Measurements from ENCODE around the gene CDH12.
"Not testable (repeated sequence)": the region's sequence is repeated elsewhere in the genome, so short reads cannot be mapped to it uniquely, and the experiment has no call there.

Gene CDH12

DNA sequence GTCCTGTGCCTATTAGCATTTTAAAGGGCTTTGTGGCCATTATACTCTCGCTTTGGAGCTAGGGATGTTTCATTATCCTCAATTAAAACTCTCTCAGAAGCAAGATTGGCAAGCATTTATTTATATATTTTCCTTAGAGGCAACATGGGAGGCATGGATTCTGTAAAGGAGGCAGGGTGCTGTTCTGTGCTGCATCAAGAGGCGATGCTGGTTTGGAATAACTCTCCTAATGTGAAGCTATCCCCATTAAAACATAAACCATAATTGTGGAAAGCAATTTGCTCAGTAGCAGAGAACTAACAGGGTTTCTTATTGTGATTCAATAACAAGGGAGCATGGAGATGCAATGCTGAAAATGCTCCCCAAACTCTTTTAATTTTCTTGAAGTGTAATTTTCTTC lies 664.5 kb downstream of the CDH12 start:
- not testable (repeated sequence) for H3K36me3 ChIP-seq (ENCODE audit: insufficient read depth, low read length); H3K4me1 ChIP-seq (ENCODE audit: control insufficient read depth, insufficient read depth, low read length, unreplicated experiment); H3K27ac ChIP-seq (ENCODE audit: low read depth, low read length); H3K79me2 ChIP-seq (ENCODE audit: control insufficient read depth, insufficient read depth, low read length, unreplicated experiment); H3K4me3 ChIP-seq (ENCODE audit: low read depth, low read length); H2AFZ ChIP-seq (ENCODE audit: low read length, unreplicated experiment); H3K27me3 ChIP-seq (ENCODE audit: insufficient read depth, low read length)

DNA sequence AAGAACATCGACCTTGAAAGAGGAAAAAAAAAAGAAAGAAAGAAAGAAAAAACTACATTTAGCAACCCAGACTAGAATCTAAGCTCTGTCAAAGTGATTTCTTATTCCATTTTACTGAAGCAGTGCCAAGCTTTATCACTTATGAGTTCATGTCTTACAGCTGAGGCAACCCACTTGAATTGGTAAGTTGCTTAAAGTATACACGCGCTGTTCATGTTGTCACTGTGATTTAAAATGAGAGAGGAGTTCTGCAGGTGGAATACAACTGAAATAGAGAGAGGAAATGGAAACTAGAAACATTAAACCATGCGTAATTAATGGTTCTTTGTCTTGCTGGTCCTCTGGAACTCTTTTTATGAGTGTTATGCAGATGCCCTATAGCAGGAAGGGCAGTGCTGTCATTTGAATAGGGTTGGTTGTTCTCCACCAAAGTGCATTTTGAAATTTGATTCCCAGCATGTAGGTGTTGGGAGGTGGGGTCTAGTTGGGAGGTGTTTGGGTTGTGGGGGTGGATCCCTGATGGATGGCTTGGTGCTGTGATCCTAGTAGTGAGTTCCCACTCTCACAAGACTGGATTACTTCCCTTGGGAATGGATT lies 665.4 kb downstream of the CDH12 start:
- not testable (repeated sequence) for H3K27ac ChIP-seq (ENCODE audit: low read depth, low read length); H2AFZ ChIP-seq (ENCODE audit: low read length, unreplicated experiment); H3K4me1 ChIP-seq (ENCODE audit: control insufficient read depth, insufficient read depth, low read length, unreplicated experiment); H3K79me2 ChIP-seq (ENCODE audit: control insufficient read depth, insufficient read depth, low read length, unreplicated experiment); H3K27me3 ChIP-seq (ENCODE audit: insufficient read depth, low read length); H3K4me3 ChIP-seq (ENCODE audit: low read depth, low read length); H3K36me3 ChIP-seq (ENCODE audit: insufficient read depth, low read length)

DNA sequence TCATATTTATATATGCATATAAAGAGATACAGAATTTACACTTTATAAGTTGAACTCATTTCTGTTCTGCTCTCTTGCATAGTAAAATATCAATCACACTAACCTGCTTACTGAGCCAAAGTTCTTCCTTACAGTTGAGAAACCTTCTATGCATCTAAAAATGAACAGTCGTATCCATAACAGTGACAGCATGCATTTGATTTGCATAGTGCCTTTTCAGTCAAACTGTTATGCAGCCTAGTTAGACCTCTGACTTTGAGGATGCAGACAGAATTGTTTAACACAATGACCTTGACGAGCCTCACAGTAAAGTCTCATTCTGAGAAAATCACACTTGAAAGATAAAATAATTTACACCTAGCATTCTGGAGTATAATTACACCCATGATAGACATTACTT lies 683.9 kb downstream of the CDH12 start:
- H3K79me2 ChIP-seq (ENCODE audit: control insufficient read depth, insufficient read depth, low read length, unreplicated experiment); H3K36me3 ChIP-seq (ENCODE audit: insufficient read depth, low read length); H3K4me3 ChIP-seq (ENCODE audit: low read depth, low read length); H3K4me1 ChIP-seq (ENCODE audit: control insufficient read depth, insufficient read depth, low read length, unreplicated experiment); H3K27me3 ChIP-seq (ENCODE audit: insufficient read depth, low read length); H3K27ac ChIP-seq (ENCODE audit: low read depth, low read length); H2AFZ ChIP-seq (ENCODE audit: low read length, unreplicated experiment): not testable (repeated sequence)

DNA sequence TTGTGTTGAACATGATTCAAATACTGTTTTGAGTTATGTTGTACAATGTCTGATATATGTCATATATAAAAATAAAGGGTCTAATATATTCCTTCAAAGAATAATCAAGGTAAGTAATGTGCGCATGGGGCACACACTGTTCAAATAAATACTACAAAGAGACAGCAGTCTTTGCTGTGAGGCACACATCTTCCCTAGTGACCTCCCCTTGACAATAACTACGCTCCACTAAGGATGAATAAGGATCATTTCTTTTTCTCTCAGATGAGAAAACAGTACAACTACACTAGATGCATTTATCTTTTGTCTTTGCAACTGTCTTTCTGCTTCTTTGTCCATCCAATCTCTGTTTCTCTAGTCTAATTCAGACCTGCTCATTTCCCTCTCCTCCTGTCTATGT lies 684.4 kb downstream of the CDH12 start:
- H2AFZ ChIP-seq (ENCODE audit: low read length, unreplicated experiment); H3K36me3 ChIP-seq (ENCODE audit: insufficient read depth, low read length); H3K4me3 ChIP-seq (ENCODE audit: low read depth, low read length); H3K4me1 ChIP-seq (ENCODE audit: control insufficient read depth, insufficient read depth, low read length, unreplicated experiment); H3K79me2 ChIP-seq (ENCODE audit: control insufficient read depth, insufficient read depth, low read length, unreplicated experiment); H3K27me3 ChIP-seq (ENCODE audit: insufficient read depth, low read length); H3K27ac ChIP-seq (ENCODE audit: low read depth, low read length): not testable (repeated sequence)

DNA sequence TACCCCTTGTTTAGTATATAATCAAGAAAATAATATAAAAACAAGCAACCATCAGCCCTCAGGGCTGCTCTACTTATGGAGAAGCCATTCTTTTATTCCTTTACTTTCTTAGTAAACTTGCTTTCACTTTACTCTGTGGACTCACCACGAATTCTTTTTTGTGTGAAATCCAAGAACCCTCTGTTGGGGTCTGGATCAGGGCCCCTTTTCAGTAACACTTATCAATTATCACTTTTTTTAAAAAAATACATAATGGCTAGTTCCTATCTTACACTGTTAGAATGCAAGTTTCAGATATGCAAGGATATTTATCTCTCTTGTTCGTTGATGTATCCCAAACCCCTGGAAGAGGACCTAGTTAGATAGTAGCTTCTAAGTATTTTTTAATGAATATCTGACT lies 687.2 kb downstream of the CDH12 start:
- H3K36me3 ChIP-seq (ENCODE audit: insufficient read depth, low read length); H3K4me3 ChIP-seq (ENCODE audit: low read depth, low read length); H3K27me3 ChIP-seq (ENCODE audit: insufficient read depth, low read length); H3K79me2 ChIP-seq (ENCODE audit: control insufficient read depth, insufficient read depth, low read length, unreplicated experiment); H3K27ac ChIP-seq (ENCODE audit: low read depth, low read length); H2AFZ ChIP-seq (ENCODE audit: low read length, unreplicated experiment); H3K4me1 ChIP-seq (ENCODE audit: control insufficient read depth, insufficient read depth, low read length, unreplicated experiment): not testable (repeated sequence)

DNA sequence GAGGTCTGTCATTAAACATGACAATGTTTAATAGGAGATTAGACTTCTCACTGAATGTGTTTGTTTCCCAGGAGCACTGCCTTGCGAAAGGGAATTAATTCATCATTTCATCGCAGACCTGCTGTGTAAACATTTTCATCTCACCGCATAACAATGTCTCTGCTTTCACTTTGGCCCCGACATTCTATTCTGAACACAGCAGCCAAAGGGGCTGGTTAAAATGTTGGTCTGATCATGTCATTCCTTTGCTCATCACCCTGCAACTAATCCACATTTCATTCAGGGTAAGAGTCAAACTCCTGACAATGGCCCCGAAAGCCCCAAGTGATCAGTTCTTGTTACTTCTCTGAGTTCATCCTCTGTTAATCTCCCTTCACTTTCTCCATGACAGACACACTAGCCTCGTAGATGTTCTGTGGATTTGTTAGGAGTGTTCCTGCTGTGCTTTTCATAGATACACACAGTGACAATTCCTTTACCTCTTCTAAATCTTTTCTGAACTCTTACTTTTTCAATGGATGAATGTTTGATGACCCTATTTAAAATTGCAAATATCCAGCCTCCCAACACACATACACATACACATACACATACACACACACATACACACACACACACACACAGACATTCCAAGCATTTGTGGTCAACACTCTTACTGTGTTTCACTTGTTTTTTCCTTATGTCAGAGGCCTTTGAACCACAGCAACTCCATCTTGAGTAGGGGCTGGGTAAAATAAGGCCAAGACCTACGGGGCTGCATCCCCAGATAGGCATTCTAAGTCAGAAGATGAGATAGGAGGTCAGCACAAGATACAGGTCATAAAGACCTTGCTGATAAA lies 688.0 kb downstream of the CDH12 start:
- H3K4me3 ChIP-seq (ENCODE audit: low read depth, low read length); H3K4me1 ChIP-seq (ENCODE audit: control insufficient read depth, insufficient read depth, low read length, unreplicated experiment); H3K79me2 ChIP-seq (ENCODE audit: control insufficient read depth, insufficient read depth, low read length, unreplicated experiment); H2AFZ ChIP-seq (ENCODE audit: low read length, unreplicated experiment); H3K36me3 ChIP-seq (ENCODE audit: insufficient read depth, low read length); H3K27ac ChIP-seq (ENCODE audit: low read depth, low read length); H3K27me3 ChIP-seq (ENCODE audit: insufficient read depth, low read length): not testable (repeated sequence)

DNA sequence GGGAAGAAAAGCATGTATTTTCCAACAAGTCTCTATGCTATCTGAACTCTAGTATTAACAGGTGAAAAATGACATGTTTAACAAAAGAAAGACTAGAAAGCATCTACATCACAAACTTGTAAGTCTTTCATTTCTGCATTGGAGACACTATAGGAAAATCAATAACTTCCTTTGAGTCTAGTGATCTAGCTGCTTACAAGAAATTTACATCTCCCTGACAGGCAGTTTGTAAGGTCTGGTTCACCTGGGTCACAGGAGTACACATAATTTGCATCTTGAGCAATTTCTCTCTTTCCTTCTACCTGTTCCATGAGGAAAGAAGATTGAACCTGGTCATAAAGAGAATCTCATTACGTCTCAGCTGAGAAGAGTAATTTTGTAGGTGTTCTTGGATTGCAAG lies 696.2 kb downstream of the CDH12 start:
- not testable (repeated sequence) for H3K27ac ChIP-seq (ENCODE audit: low read depth, low read length); H3K79me2 ChIP-seq (ENCODE audit: control insufficient read depth, insufficient read depth, low read length, unreplicated experiment); H3K27me3 ChIP-seq (ENCODE audit: insufficient read depth, low read length)

DNA sequence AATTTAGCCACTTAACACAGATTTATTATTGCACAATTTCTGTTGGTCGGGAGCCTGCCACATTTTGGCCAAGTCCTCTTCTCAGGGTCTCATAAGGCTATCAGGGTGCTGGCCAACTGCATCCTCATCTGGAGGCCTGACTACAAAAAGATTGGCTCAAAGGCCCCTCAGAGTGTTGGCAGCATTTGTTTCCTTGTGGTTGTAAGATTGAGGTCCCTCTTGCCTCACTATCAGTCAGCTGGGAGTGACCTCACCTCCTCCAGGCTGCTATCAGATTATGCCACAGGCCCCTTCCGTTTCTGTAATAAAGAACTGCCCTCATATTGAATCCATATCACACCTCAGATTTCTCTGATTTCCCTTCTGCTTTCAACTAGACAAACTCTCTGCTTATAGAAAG lies 698.4 kb downstream of the CDH12 start:
- not testable (repeated sequence) for H3K4me3 ChIP-seq (ENCODE audit: low read depth, low read length); H3K27ac ChIP-seq (ENCODE audit: low read depth, low read length); H3K4me1 ChIP-seq (ENCODE audit: control insufficient read depth, insufficient read depth, low read length, unreplicated experiment); H3K36me3 ChIP-seq (ENCODE audit: insufficient read depth, low read length); H3K27me3 ChIP-seq (ENCODE audit: insufficient read depth, low read length); H2AFZ ChIP-seq (ENCODE audit: low read length, unreplicated experiment); H3K79me2 ChIP-seq (ENCODE audit: control insufficient read depth, insufficient read depth, low read length, unreplicated experiment)

More for the DNA sequence above, 696.2 kb downstream of the CDH12 start:
- not testable (repeated sequence) for H3K4me1 ChIP-seq (ENCODE audit: control insufficient read depth, insufficient read depth, low read length, unreplicated experiment); H3K4me3 ChIP-seq (ENCODE audit: low read depth, low read length); H3K36me3 ChIP-seq (ENCODE audit: insufficient read depth, low read length); H2AFZ ChIP-seq (ENCODE audit: low read length, unreplicated experiment)

DNA sequence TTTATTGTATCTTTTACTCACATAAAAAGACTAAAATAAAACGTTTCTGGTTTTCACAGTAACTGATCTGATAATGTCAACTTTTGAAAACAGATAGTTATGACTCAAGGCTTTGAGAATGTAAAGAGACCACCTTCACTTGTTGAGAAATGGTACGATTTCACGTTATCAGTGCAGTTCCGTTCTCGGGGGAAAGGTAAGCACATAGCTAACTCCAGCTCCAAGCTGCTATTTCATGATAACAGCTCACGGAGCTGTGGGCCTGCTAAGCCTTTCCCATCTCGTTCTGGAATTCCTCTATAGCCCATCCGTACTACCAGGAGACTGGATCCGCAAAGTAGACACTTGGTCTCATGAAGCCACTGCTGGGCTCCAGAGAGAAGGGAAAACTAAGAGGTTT lies 701.3 kb downstream of the CDH12 start:
- not testable (repeated sequence) for H3K4me1 ChIP-seq (ENCODE audit: control insufficient read depth, insufficient read depth, low read length, unreplicated experiment); H3K27me3 ChIP-seq (ENCODE audit: insufficient read depth, low read length); H2AFZ ChIP-seq (ENCODE audit: low read length, unreplicated experiment); H3K79me2 ChIP-seq (ENCODE audit: control insufficient read depth, insufficient read depth, low read length, unreplicated experiment); H3K36me3 ChIP-seq (ENCODE audit: insufficient read depth, low read length); H3K4me3 ChIP-seq (ENCODE audit: low read depth, low read length); H3K27ac ChIP-seq (ENCODE audit: low read depth, low read length)

DNA sequence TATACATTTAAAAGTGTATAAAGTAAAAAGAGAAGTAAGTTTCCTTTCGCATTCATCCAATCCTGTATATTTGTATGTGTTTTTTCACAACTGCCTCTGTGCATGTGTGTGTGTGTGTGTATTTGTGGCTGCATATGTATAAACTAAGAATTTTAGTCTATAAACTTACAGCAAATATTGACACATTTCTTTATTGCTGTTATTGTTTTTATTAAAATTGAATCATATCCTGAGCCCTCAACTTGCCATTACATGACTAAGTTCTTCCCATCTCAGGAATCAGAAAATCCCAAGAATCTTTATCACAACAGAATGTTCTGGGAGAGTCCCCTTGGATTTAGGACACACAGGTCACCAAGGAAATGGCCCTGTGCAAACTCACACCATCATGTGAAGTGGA lies 712.7 kb downstream of the CDH12 start:
- not testable (repeated sequence) for H3K27ac ChIP-seq (ENCODE audit: low read depth, low read length); H3K27me3 ChIP-seq (ENCODE audit: insufficient read depth, low read length); H3K4me3 ChIP-seq (ENCODE audit: low read depth, low read length); H3K79me2 ChIP-seq (ENCODE audit: control insufficient read depth, insufficient read depth, low read length, unreplicated experiment); H3K4me1 ChIP-seq (ENCODE audit: control insufficient read depth, insufficient read depth, low read length, unreplicated experiment); H3K36me3 ChIP-seq (ENCODE audit: insufficient read depth, low read length); H2AFZ ChIP-seq (ENCODE audit: low read length, unreplicated experiment)

DNA sequence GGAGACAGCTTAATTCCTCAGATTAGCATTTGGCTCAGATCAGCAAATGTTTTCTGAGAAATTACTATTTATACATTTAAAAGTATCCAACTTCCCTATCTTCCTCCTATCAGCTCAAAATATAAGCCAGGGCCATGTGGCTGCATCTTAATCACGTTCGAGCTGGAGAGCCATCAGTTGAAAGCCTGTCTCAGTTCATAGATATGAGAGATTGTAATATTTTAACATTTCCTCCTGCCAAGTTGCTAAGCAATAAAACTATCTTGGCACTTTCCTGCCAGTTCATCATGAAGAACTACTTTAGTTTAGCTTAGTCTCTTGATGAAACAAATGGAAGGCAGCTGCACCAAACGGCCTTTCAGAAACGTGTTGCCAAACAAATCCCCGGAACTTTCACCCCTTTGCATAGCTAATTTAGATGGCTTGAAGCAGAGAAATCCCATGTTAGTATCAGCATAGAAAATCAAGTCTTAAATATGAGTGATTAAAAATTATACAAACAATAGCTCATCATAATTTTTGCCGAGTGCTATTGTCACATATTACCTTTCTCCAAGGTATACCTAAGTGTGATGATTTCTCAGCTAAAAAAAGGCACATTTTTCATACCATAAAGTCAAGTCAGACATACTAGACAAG lies 713.4 kb downstream of the CDH12 start:
- H3K27ac ChIP-seq (ENCODE audit: low read depth, low read length); H3K4me3 ChIP-seq (ENCODE audit: low read depth, low read length); H3K79me2 ChIP-seq (ENCODE audit: control insufficient read depth, insufficient read depth, low read length, unreplicated experiment); H2AFZ ChIP-seq (ENCODE audit: low read length, unreplicated experiment); H3K4me1 ChIP-seq (ENCODE audit: control insufficient read depth, insufficient read depth, low read length, unreplicated experiment); H3K36me3 ChIP-seq (ENCODE audit: insufficient read depth, low read length); H3K27me3 ChIP-seq (ENCODE audit: insufficient read depth, low read length): not testable (repeated sequence)
